ENCODE measurements around the gene NPAS3. TPM values are rescaled to one million over a fixed set of nuclear protein-coding genes. Genes with fewer than 3 reads are reported as not detected.
A peak's percentile ranks its signal among the peaks of the same experiment; 100 is the strongest.

The NPAS3 gene
- total RNA-seq, 1 experiment from 2014 or later: 0.36 TPM

DNA sequence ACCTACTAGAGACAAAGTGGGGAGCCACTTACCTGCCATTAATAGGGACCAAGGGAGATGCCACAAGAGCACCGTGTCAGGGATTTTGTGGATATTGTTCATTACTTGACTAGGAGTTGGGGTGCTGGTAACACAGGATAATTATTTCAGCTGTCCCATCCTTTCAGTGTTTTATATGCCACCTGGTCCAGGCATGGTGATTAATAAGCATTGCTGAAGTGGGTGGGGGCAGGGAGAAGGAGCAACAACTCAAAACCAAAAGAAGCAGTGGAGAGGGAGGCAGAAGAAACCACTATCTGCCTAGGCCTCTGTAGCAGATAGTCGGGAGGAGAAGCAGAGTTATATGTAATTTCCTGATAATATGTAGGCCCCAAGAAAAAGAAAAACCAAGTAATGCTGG is 184.6 kb downstream of the NPAS3 start:
- no peak overlapping the region for H2AFZ ChIP-seq (ENCODE audit: low read length)
- BruUV-seq (replicated peaks): no TSS peak
- no peak overlapping the region for H3K4me3 ChIP-seq (ENCODE audit: low read length)
- H4K20me1 ChIP-seq (ENCODE audit: low read length): no peaks in the 10 kb centered on the region
- DNase-seq (no peak), ATAC-seq (no peak)
- TF ChIP-seq, protein P1, sequence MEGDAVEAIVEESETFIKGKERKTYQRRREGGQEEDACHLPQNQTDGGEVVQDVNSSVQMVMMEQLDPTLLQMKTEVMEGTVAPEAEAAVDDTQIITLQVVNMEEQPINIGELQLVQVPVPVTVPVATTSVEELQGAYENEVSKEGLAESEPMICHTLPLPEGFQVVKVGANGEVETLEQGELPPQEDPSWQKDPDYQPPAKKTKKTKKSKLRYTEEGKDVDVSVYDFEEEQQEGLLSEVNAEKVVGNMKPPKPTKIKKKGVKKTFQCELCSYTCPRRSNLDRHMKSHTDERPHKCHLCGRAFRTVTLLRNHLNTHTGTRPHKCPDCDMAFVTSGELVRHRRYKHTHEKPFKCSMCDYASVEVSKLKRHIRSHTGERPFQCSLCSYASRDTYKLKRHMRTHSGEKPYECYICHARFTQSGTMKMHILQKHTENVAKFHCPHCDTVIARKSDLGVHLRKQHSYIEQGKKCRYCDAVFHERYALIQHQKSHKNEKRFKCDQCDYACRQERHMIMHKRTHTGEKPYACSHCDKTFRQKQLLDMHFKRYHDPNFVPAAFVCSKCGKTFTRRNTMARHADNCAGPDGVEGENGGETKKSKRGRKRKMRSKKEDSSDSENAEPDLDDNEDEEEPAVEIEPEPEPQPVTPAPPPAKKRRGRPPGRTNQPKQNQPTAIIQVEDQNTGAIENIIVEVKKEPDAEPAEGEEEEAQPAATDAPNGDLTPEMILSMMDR (conservative IDR thresholded peaks at IDR 0.05; ENCODE audit: low read depth, low read length): no peak
- TF ChIP-seq EZH2phosphoT487 (IDR thresholded peaks at IDR 0.05; ENCODE audit: borderline replicate concordance, low read length): no peak
- no peak for TF ChIP-seq EZH2 (IDR thresholded peaks at IDR 0.05; ENCODE audit: low read length, unreplicated experiment)
- no peak overlapping the region for H3K27ac ChIP-seq (ENCODE audit: low read length)
- no peaks in the 10 kb centered on the region for H3K27me3 ChIP-seq (ENCODE audit: low read length)
- H3F3A ChIP-seq (ENCODE audit: low read length, unreplicated experiment): peaks cover 5% of the 10 kb centered on the region
- intact Hi-C loops (cut with micrococcal nuclease): no loop called here
- ChIA-PET CTCF (no interaction called here), POLR2A (ENCODE audit: unreplicated experiment) (no interaction called here)
- H3K79me2 ChIP-seq (ENCODE audit: low read length): no peaks in the 10 kb centered on the region
- H3K4me1 ChIP-seq (ENCODE audit: insufficient read depth, low read length): peaks cover 47% of the 10 kb centered on the region
- H3K9me2 ChIP-seq (replicated peaks; ENCODE audit: low read length): no peaks in the 10 kb centered on the region
- H3K9me3 ChIP-seq (ENCODE audit: low read length): no peaks in the 10 kb centered on the region
- H3K9ac ChIP-seq (ENCODE audit: low read length): no peak overlapping the region
- no peak overlapping the region for H3K4me2 ChIP-seq (ENCODE audit: low read length)
- no peaks in the 10 kb centered on the region for H3K36me3 ChIP-seq (ENCODE audit: low read depth, low read length)

DNA sequence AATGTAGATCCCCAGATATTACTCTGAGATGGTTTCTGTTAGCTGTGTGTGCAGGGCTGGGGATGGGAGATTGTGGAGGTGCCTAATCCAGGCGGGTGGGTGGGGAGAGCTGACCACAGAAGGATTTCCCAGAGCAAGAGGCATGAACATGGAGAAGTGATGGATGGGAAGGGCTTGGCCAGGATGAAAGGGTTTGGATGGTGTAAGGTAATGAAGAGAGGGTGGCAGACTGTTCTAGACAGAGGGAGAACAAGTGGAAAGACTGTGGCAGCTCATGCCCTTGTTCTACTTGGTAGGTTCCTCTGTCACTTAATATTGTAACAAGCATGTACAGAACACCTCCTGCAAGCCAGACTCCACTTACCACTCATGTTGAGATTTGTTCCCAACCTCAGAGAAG is 187.8 kb downstream of the NPAS3 start:
- no TSS peak for BruUV-seq (replicated peaks)
- Histone ChIP-seq H3K9me2 (replicated peaks; ENCODE audit: low read length) (no peaks in the 10 kb centered on the region), H3K27me3 (ENCODE audit: low read length) (no peaks in the 10 kb centered on the region), H2AFZ (ENCODE audit: low read length) (no peak overlapping the region), H3K4me1 (ENCODE audit: insufficient read depth, low read length) (peaks cover 21% of the 10 kb centered on the region), H3K9me3 (ENCODE audit: low read length) (no peaks in the 10 kb centered on the region), H3K4me2 (ENCODE audit: low read length) (no peak overlapping the region), H3K79me2 (ENCODE audit: low read length) (no peaks in the 10 kb centered on the region), H3K36me3 (ENCODE audit: low read depth, low read length) (no peaks in the 10 kb centered on the region), H3K27ac (ENCODE audit: low read length) (no peak overlapping the region), H3K4me3 (ENCODE audit: low read length) (no peak overlapping the region), H4K20me1 (ENCODE audit: low read length) (no peaks in the 10 kb centered on the region), H3F3A (ENCODE audit: low read length, unreplicated experiment) (no peaks in the 10 kb centered on the region), H3K9ac (ENCODE audit: low read length) (no peak overlapping the region)
- POLR2A ChIA-PET (ENCODE audit: unreplicated experiment): no interaction called here
- intact Hi-C loops (cut with micrococcal nuclease): no loop called here
- CTCF ChIA-PET: no interaction called here
- no peak for ATAC-seq
- no peak for TF ChIP-seq EZH2 (IDR thresholded peaks at IDR 0.05; ENCODE audit: low read length, unreplicated experiment)
- TF ChIP-seq, protein P1 (conservative IDR thresholded peaks at IDR 0.05; ENCODE audit: low read depth, low read length): no peak
- TF ChIP-seq EZH2phosphoT487 (IDR thresholded peaks at IDR 0.05; ENCODE audit: borderline replicate concordance, low read length): no peak
- DNase-seq: no peak

DNA sequence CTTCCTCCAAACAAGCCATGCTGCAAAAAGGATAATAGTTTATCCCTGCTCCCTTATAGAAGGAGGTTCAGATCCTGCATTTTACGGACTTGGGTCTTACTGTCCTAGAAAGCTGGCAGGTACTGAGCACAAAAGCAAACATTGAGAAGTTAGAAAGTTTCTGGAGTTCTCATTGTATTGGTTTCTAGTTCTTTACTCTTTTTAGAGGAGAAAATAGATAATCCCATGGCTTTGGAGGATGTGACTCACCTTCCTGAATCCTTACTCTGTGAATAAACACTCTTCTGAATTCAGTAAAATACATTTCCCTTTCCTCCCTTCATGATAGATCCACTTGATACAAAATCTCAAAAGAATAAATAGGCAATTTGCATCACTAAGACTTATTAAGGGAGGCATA is 188.9 kb downstream of the NPAS3 start:
- POLR2A ChIA-PET (ENCODE audit: unreplicated experiment): no interaction called here
- BruUV-seq (replicated peaks): no TSS peak
- Histone ChIP-seq H3K36me3 (ENCODE audit: low read depth, low read length) (no peaks in the 10 kb centered on the region), H3K4me2 (ENCODE audit: low read length) (peak overlapping the region; percentile 42), H2AFZ (ENCODE audit: low read length) (0 out of 2 replicates have a peak overlapping the region, but pooled peaks have one; percentile 6), H3K9me2 (replicated peaks; ENCODE audit: low read length) (no peaks in the 10 kb centered on the region), H3K79me2 (ENCODE audit: low read length) (no peaks in the 10 kb centered on the region), H4K20me1 (ENCODE audit: low read length) (no peaks in the 10 kb centered on the region), H3K27me3 (ENCODE audit: low read length) (no peaks in the 10 kb centered on the region), H3F3A (ENCODE audit: low read length, unreplicated experiment) (no peaks in the 10 kb centered on the region), H3K4me3 (ENCODE audit: low read length) (no peak overlapping the region), H3K9ac (ENCODE audit: low read length) (no peak overlapping the region), H3K27ac (ENCODE audit: low read length) (peak overlapping the region; percentile 25), H3K9me3 (ENCODE audit: low read length) (no peaks in the 10 kb centered on the region), H3K4me1 (ENCODE audit: insufficient read depth, low read length) (peaks cover 14% of the 10 kb centered on the region)
- intact Hi-C loops (cut with micrococcal nuclease): no loop called here
- DNase-seq (peak; percentile 56), ATAC-seq (peak; percentile 89)
- CTCF ChIA-PET: no interaction called here
- TF ChIP-seq EZH2 (IDR thresholded peaks at IDR 0.05; ENCODE audit: low read length, unreplicated experiment): no peak
- TF ChIP-seq, protein P1 (conservative IDR thresholded peaks at IDR 0.05; ENCODE audit: low read depth, low read length): no peak
- TF ChIP-seq EZH2phosphoT487 (IDR thresholded peaks at IDR 0.05; ENCODE audit: borderline replicate concordance, low read length): no peak

All from PC-3 (cell line).